IPS-NIHi11 (cell line): ENCODE results near the gene KRTAP1-5.
"Not testable (repeated sequence)": the region's sequence is repeated elsewhere in the genome, so short reads cannot be mapped to it uniquely, and the experiment has no call there.

Experiments
- DNase-seq: peaks from one replicate; pipeline ENCODE4 v3.0.0; 2012; ENCODE audit warnings: mixed read lengths, low spot score

Gene KRTAP1-5

DNA sequence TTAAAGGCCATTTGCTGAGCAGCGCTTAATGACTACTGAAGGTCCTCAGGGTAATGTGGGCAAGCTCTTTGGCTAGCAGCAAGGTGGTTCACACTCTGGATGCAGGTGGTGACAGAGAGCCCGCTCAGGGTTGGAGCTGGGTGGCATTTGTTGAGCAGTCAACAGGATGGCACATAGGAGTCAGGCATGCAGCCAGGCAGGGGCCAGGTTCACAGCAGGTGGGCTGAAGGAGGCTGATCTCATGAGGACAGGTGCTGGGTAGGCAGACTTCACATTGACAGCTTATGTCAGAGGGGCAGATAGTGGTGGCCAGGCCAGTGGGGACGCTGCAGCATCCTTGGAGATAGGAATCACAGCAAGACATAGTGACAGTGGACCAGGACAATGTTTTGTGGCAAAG lies 22.6 kb downstream of the KRTAP1-5 start:
- DNase-seq, result no peak

DNA sequence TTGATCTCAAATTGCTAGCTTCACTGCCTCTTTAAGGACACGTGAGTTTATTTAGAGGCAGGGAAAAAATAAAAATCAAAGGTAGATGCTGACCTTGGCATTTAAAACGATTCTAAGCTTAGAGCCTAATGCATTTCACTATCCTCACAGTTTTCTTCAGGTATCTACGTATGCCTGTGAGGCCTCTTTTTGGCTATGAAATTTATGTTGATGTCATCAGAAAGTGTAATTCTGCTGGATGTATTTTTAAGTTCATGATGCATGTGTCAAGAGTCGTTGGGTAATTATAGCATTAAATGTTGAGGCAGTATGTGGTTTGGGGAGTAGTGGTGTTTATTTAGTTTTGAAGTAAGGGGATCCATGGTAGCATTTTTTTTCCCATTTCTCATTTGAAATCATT lies 23.1 kb downstream of the KRTAP1-5 start:
- no peak for DNase-seq

DNA sequence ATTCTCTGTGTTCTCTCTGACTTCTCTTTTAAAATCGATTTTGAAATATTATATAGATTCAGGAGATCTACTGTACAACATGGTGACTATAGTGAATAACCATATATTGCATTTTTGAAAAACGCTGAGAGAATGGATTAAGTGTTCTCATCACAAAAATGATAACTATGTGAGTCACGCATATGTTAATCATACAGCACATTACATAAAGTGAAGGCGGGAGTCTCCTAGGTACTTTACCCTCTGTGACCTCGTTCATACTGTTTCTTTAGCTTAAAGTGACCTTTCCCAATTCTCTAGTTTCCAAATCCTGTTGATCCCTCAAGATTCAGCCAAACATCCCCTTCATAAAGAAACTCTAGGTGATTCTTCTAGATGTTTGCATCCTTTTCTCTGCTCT lies 24.2 kb downstream of the KRTAP1-5 start:
- no peak for DNase-seq

DNA sequence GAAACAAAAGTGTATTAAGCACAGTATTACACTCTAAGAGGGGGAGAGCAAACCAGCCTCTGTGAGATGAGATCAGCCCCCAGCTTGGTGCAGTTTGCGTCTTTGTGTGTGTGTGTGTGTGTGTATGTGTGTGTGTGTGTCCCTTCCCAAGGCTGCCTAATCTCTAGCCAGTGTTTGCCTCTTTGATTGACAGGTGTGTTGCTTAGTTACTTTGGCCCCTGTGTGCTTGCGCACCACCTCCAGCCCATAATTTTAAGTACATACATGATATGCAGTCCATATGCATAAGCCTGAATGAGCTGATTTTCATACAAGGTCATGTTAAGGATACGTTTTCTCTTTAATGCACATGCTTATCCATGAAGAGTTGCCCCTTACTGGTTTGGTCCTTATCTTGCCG lies 25.2 kb downstream of the KRTAP1-5 start:
- DNase-seq, result no peak

DNA sequence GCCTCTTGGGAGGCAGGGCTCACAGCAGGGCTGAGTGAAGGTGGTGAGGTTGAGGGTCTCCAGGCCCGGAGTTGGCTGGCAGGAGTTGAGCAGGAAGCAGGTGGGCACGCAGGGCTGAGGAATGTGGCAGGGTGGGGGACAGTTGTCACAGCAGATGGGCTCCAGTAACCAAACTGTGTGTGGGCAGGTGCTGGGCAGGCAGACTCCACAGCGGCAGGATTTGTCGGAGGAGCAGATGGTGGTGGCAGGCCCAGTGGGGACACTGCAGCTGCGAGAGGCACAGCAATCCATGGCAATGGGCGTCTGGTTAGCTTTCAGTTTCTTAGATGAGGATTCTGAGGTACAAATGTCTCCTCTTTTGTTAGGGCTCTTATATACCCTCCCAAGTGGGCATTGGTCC lies 27.4 kb downstream of the KRTAP1-5 start, which contains the start of gene KRTAP3-2:
KRTAP3-2 (minus strand) TSS at position 344 of the 400 bp plus-strand sequence; CDS start at position 291, 53 bp downstream.
- not testable (repeated sequence) for DNase-seq

DNA sequence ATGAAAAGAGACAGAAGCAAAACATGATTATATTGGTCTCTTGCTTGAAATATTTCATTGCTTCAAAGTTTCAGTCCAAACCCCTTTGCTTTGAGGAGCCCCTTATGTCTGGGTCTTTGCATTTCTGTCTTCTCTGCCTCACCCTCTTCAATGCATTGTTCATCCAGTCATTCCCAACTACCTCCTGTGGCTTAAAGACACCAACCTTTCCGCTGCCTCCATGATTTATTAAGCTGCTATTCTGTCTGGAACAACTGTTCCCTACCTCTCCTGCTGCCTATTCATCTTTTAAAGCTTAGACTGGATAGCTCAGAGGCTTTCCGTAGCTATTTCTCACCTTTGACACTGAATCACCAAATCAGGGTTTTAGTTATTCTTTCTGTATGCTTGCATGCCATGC lies 29.6 kb downstream of the KRTAP1-5 start:
- DNase-seq, result no peak

DNA sequence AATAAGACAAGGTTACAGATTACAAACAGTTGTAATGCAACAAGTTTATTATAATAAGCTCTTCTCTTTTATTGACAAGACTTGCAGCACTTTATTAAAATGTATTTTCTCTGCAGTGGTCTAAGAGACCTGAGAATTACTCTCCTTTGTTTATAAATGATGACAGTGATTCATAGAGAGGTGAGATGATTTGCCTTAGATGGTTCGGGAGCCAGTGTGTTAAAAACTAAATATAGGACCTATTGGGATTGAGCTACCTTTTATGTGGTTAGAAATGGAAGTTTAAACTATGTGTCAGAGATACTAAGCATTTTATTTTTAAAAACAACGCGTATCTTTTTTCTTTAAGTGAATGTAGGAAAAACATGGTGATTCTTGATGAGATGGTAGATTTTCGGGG lies 30.2 kb downstream of the KRTAP1-5 start:
- no peak for DNase-seq

DNA sequence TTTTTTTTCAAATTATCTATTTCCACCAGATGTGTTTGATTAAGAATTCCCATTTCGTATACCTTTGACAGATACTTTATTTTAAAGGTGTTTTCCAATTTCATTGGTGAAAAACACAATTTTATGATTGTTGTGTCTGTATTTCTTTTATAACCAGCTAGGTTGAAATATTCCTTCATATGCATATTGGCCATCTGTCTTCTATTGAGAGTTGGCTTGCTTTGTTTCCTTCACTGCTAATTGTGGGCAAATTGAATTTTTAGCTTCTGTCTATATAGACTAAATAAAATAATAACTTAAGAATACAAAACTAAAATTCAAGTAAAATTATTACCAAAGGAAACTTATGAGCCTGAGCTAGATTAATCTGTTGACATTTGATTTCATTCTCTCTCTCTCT lies 31.9 kb downstream of the KRTAP1-5 start:
- DNase-seq, result no peak

DNA sequence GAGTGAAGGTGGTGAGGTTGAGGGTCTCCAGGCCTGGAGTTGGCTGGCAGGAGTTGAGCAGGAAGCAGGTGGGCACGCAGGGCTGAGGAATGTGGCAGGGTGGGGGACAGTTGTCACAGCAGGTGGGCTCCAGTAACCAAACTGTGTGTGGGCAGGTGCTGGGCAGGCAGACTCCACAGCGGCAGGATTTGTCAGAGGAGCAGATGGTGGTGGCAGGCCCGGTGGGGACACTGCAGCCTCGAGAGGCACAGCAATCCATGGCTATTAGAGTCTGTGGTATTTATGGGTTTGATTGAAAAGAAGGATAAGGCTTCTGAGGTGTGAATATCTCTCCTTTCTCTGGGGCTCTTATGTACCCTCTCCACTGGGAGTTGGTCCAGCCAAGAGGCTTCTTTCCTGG lies 33.2 kb downstream of the KRTAP1-5 start, which contains the start of gene KRTAP3-3:
KRTAP3-3 (minus strand) TSS at position 326 of the 400 bp plus-strand sequence; CDS start at position 259, 67 bp downstream.
- DNase-seq, result no peak

DNA sequence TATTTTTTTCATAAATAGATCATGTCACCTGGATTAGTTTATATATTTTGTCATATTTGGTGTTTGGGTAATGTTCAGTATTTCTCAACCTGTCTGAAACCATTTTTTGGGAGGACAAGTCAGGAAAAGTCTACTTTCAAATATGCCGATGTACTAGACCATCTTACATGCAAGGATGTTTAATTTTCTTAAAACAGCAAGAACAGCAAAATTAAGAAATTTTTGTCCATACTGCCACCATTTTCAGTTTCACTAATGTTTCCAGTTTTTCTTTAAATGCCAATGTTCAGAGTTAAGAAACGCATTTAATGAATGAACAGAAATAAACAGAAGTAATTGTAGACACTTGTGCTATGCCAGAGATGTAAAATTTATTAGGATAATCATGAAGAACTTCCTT lies 33.9 kb downstream of the KRTAP1-5 start:
- DNase-seq, result no peak

DNA sequence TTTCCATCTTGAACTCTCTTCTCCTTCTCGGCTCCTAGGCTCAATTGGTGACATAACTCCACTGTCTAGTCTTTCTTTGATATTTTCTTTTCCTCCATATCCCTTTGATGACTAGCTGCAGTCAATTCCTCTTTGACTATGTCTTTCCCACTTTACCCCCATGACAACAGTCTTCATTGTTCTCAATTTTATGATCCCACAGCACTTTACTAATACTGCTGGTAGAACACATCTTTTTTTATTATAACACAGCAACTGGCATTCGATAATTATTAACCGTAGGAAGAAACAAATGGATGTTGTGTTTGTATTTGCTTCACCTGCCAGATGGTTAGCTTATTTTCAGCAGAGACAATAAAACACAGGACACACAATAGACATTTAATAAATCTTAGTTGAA lies 34.3 kb downstream of the KRTAP1-5 start:
- no peak for DNase-seq

DNA sequence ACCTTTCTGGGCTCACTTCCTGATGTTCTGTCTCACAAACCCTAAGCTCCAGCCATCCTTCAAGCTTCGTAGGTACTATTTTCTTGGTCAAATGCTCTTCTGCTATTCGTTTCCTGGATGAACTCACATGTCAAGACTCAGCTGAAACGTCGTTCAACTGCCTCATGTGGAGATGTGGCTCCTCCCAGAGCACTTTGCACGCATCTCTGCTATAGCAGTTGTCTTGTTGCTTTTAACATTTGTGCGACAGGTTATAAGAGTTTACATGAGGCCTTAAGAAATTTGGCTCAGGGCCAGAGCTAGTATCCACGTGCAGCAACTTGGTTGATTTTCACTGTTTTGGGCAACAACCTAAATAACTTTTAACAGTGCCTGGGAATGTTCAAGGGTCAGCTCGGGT lies 40.1 kb downstream of the KRTAP1-5 start:
- DNase-seq, result no peak

DNA sequence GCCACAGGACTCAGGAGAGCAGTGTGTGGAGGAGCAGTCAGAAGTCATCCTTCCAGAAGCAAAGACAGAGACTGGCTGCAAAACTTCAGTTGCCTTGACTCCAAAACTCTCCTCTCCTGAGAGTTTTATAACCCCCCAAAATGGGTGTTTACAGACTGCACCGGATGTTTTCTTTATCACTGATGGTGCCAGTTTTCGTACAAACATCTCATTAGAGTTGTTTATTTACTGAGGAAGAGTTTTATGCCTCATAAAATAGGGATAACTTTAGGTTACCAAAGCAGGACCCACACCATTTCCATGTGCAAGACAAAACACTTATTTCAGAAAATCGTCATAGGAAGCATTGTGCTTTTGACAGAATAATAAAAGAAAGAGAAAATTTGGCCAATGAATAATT lies 42.8 kb downstream of the KRTAP1-5 start, which contains the start of gene KRT40:
KRT40 (minus strand) TSS at position 101 of the 400 bp plus-strand sequence; CDS start at position 48, 53 bp downstream.
- DNase-seq, result no peak

DNA sequence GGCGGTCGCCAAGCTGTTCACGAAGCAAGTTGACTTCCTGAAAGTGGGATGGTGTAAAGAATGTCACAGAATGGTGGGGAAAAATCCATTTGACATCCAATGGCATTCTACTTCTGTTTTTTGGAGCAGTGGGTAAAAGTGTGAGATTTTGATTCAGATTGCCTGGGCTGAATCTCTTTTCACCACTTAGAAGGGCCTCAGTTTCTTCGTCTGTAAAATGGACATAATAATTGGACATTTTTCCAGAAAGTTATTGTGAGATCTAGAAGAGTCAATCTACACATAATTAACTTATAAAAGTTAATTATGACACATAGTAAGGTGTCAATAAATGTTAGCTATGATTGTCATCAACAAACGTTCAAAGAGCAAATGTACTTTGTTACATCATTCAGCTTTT lies 45.9 kb downstream of the KRTAP1-5 start:
- no peak for DNase-seq

DNA sequence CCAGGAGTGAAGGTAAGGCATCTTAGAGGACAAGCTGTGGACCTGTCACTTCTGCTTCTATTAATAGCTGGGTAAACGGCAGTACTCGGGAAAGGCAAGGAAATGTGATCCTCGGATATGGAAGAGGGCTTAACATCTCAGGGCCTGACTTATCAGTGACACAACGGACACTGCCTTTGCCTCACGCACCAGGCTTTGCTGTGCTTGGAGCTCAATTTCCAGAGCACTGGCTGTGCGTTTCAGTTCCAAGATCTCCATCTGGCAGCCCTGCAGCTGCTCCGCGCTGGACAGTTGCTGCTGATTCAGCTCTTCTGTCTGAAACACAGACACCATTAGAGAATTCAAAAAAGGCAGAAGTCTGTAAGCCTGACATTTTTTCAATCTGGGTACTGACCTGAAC lies 46.4 kb downstream of the KRTAP1-5 start:
- no peak for DNase-seq

DNA sequence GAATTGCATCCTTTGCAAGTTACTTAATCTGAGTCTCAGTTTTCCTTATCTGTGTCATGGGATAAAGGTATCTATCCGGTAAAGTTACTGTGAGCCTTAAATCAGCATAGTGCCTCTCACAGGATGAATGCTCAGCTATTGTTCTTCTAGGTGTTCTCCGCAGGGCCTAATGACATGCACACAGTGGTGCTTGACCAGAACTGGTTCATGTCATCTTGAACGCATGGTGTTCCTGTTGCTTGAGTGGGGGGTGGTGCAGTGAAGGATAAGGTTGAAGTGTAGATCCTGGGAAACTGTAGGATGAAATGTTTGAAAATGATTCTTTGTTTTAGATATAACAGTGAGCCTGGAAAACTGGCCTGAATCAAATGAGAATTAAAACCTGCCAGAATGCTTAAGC lies 46.9 kb downstream of the KRTAP1-5 start:
- DNase-seq, result no peak

DNA sequence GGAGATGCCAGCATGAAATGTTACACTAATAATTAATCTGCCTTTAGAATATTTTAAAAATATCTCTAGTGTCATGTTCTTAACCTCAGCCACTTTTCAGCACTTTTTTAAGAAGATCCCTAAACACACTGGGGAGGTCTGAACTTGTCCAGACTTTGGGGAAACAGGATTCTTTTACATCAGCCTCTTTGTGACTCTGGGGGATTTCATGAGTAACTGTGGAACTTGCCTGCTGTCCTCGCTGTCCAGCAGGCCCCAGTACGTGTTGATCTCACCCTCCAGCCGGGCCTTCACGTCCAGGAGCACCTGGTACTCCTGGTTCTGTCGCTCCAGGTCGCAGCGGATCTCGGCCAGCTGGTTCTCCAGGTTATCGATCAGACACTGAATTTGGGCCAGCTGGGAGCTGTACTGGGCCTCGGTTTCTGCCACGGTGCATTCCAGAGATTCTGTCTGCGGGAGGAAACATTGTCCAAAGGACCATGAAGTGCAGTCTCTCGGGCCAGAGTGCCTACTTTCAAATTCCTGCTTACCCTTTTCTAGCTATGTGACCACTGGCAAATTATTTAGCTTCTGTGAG lies 48.3 kb downstream of the KRTAP1-5 start:
- no peak for DNase-seq
